ENCODE measurements around the gene ITPKB.

The ITPKB gene

GRCh38 chr1:226731257-226731893 lies 7.7 kb downstream of the ITPKB start:
- TF ChIP-seq, protein P1, sequence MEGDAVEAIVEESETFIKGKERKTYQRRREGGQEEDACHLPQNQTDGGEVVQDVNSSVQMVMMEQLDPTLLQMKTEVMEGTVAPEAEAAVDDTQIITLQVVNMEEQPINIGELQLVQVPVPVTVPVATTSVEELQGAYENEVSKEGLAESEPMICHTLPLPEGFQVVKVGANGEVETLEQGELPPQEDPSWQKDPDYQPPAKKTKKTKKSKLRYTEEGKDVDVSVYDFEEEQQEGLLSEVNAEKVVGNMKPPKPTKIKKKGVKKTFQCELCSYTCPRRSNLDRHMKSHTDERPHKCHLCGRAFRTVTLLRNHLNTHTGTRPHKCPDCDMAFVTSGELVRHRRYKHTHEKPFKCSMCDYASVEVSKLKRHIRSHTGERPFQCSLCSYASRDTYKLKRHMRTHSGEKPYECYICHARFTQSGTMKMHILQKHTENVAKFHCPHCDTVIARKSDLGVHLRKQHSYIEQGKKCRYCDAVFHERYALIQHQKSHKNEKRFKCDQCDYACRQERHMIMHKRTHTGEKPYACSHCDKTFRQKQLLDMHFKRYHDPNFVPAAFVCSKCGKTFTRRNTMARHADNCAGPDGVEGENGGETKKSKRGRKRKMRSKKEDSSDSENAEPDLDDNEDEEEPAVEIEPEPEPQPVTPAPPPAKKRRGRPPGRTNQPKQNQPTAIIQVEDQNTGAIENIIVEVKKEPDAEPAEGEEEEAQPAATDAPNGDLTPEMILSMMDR (IDR thresholded peaks at IDR 0.05; ENCODE audit: low read length) = no peak
- no peak for TF ChIP-seq EZH2 (IDR thresholded peaks at IDR 0.05; ENCODE audit: borderline replicate concordance, low read length)
- peak overlapping the region; percentile 95 for H3K27ac ChIP-seq (ENCODE audit: low read depth, low read length, poor library complexity, severe bottlenecking)
- no peaks in the 10 kb centered on the region for H3K27me3 ChIP-seq (ENCODE audit: insufficient read depth, low read length)
- peaks cover 100% of the 10 kb centered on the region for H3K4me1 ChIP-seq (ENCODE audit: insufficient read depth, low read length, severe bottlenecking)
- H3K9me2 ChIP-seq (ENCODE audit: low read depth, low read length) = no peaks in the 10 kb centered on the region
- H2AFZ ChIP-seq (ENCODE audit: low read length) = no peak overlapping the region
- H3F3A ChIP-seq (ENCODE audit: insufficient read depth, low read length) = 0 out of 2 replicates have a peak, but pooled peaks cover 3% of the 10 kb centered on the region
- H3K4me3 ChIP-seq (ENCODE audit: low read depth, low read length, poor library complexity, severe bottlenecking) = peak overlapping the region; percentile 82
- H3K9me3 ChIP-seq (ENCODE audit: low read length) = no peaks in the 10 kb centered on the region
- H3K9ac ChIP-seq (ENCODE audit: low read length) = peak overlapping the region; percentile 99; the same call in 1 of the 2 replicates
- H3K36me3 ChIP-seq (ENCODE audit: insufficient read depth, low read length) = peaks cover 92% of the 10 kb centered on the region
- peak overlapping the region; percentile 89 for H3K4me2 ChIP-seq (ENCODE audit: low read length)
- H4K20me1 ChIP-seq (ENCODE audit: insufficient read depth, low read length) = no peaks in the 10 kb centered on the region
- H3K79me2 ChIP-seq (ENCODE audit: insufficient read depth, low read length) = peaks cover 96% of the 10 kb centered on the region

- Histone ChIP-seq H3K79me2 (ENCODE audit: insufficient read depth, low read length) (peaks cover 96% of the 10 kb centered on the region), H3K27ac (ENCODE audit: low read depth, low read length, poor library complexity, severe bottlenecking) (peak overlapping the region; percentile 95), H3K9me2 (ENCODE audit: low read depth, low read length) (no peaks in the 10 kb centered on the region), H3K27me3 (ENCODE audit: insufficient read depth, low read length) (no peaks in the 10 kb centered on the region), H3K4me3 (ENCODE audit: low read depth, low read length, poor library complexity, severe bottlenecking) (peak overlapping the region; percentile 82), H4K20me1 (ENCODE audit: insufficient read depth, low read length) (no peaks in the 10 kb centered on the region), H3F3A (ENCODE audit: insufficient read depth, low read length) (0 out of 2 replicates have a peak, but pooled peaks cover 3% of the 10 kb centered on the region), H2AFZ (ENCODE audit: low read length) (no peak overlapping the region), H3K9me3 (ENCODE audit: low read length) (no peaks in the 10 kb centered on the region), H3K4me1 (ENCODE audit: insufficient read depth, low read length, severe bottlenecking) (peaks cover 100% of the 10 kb centered on the region), H3K9ac (ENCODE audit: low read length) (peak overlapping the region; percentile 99; the same call in 1 of the 2 replicates), H3K36me3 (ENCODE audit: insufficient read depth, low read length) (peaks cover 92% of the 10 kb centered on the region), H3K4me2 (ENCODE audit: low read length) (peak overlapping the region; percentile 89)
- TF ChIP-seq, protein P1 (IDR thresholded peaks at IDR 0.05; ENCODE audit: low read length) = no peak
- TF ChIP-seq EZH2 (IDR thresholded peaks at IDR 0.05; ENCODE audit: borderline replicate concordance, low read length) = no peak
Measured at GRCh38 chr1:226730836-226731235, 8.2 kb downstream of the ITPKB start.

GRCh38 chr1:226730071-226730470 lies 9.0 kb downstream of the ITPKB start:
- Histone ChIP-seq H4K20me1 (ENCODE audit: insufficient read depth, low read length) (no peaks in the 10 kb centered on the region), H3K9me2 (ENCODE audit: low read depth, low read length) (no peaks in the 10 kb centered on the region), H3K4me1 (ENCODE audit: insufficient read depth, low read length, severe bottlenecking) (peaks cover 100% of the 10 kb centered on the region), H3K79me2 (ENCODE audit: insufficient read depth, low read length) (peaks cover 98% of the 10 kb centered on the region), H3K27ac (ENCODE audit: low read depth, low read length, poor library complexity, severe bottlenecking) (peak overlapping the region; percentile 95), H3K9ac (ENCODE audit: low read length) (no peak overlapping the region; the same call in 1 of the 2 replicates), H3K4me2 (ENCODE audit: low read length) (peak overlapping the region; percentile 89), H2AFZ (ENCODE audit: low read length) (no peak overlapping the region), H3K36me3 (ENCODE audit: insufficient read depth, low read length) (peaks cover 92% of the 10 kb centered on the region), H3F3A (ENCODE audit: insufficient read depth, low read length) (0 out of 2 replicates have a peak, but pooled peaks cover 3% of the 10 kb centered on the region), H3K27me3 (ENCODE audit: insufficient read depth, low read length) (no peaks in the 10 kb centered on the region), H3K4me3 (ENCODE audit: low read depth, low read length, poor library complexity, severe bottlenecking) (peak overlapping the region; percentile 82), H3K9me3 (ENCODE audit: low read length) (no peaks in the 10 kb centered on the region)
- TF ChIP-seq, protein P1 (IDR thresholded peaks at IDR 0.05; ENCODE audit: low read length) = no peak
- TF ChIP-seq EZH2 (IDR thresholded peaks at IDR 0.05; ENCODE audit: borderline replicate concordance, low read length) = no peak
